GM12892 (cell line): Measurements from ENCODE around the gene TNFRSF13B.

Experiments
- POLR2A ChIP-seq: IDR thresholded peaks from 2 replicates; pipeline ENCODE4 v1.6.1; 2011; ENCODE audit warnings: low read depth, low read length, control low read depth
- POLR2AphosphoS5 ChIP-seq: IDR thresholded peaks from 2 replicates; pipeline ENCODE4 v1.6.1; 2011; ENCODE audit warnings: low read depth, low read length, control low read depth
- TAF1 ChIP-seq: IDR thresholded peaks from 2 replicates; pipeline ENCODE4 v1.6.1; 2011; ENCODE audit warnings: low read depth, mild to moderate bottlenecking, control low read depth, low read length, borderline replicate concordance

GRCh38 chr17:16932156-16932555 lies 39.8 kb downstream of the TNFRSF13B start:
- no peak for TF ChIP-seq POLR2AphosphoS5
- TF ChIP-seq TAF1 = no peak
- no peak for TF ChIP-seq POLR2A
